Endothelial cell of umbilical vein (primary cell): ENCODE measurements around the gene DHRS12.

Source experiments
- CTCF ChIP-seq, 2 donors: IDR thresholded peaks; 1 replicate in 1 of 2; 2 replicates in 1 of 2; pipeline ENCODE4 v1.5.1; 2011; ENCODE audit warnings: low read length in 2 of 2, mild to moderate bottlenecking in 2 of 2, moderate library complexity in 2 of 2, control low read depth in 1 of 2, inconsistent platforms in 1 of 2, low read depth in 1 of 2; ENCODE audit not compliant: insufficient read depth in 1 of 2; ENCODE audit errors: extremely low read depth in 1 of 2
- EZH2 ChIP-seq: IDR thresholded peaks from 2 replicates; pipeline ENCODE4 v1.6.1; 2012; ENCODE audit warnings: borderline replicate concordance, low read depth, mild to moderate bottlenecking, moderate library complexity, low read length, inconsistent platforms; ENCODE audit not compliant: severe bottlenecking
- FOS ChIP-seq: IDR thresholded peaks from 2 replicates; pipeline ENCODE4 v1.6.1; 2011; ENCODE audit warnings: mild to moderate bottlenecking, low read length, moderate library complexity, borderline replicate concordance; ENCODE audit not compliant: insufficient read depth
- JUN ChIP-seq: IDR thresholded peaks from 2 replicates; pipeline ENCODE4 v1.6.1; 2011; ENCODE audit warnings: borderline replicate concordance, low read depth; ENCODE audit not compliant: insufficient read length, insufficient read depth
- POLR2A ChIP-seq: IDR thresholded peaks from 2 replicates; pipeline ENCODE4 v1.6.1; 2012; ENCODE audit warnings: low read depth, mild to moderate bottlenecking, control low read depth, low read length

GRCh38 chr13:51821606-51822005 is 17.6 kb upstream of the DHRS12 start:
- TF ChIP-seq CTCF (IDR thresholded peaks at IDR 0.05; ENCODE audit: extremely low read depth in 1 of 2, insufficient read depth in 1 of 2, low read depth in 1 of 2, low read length in 2 of 2) (no peak), EZH2 (no peak), FOS (no peak), JUN (no peak), POLR2A (no peak)
